ENCODE results near the gene ONECUT3.

DNA sequence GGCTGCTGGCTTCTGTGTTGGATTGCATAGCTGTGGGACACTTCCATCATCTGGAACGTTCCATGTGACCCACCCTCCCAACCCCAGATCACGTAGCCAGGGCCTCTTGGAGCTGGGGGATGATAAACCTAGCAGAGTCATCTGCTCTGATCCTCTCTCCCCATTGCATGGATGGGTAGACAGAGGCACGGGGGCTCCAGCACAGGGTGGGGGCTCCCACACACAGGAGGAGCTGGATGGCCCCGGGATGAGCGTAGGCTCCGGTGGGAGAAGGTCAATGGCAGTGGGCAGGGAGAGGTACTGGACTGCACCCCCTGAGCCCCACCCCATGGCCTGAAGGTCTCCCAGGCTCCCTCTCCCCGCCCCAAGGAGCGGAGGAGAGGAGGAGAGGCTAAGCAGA is 33.4 kb downstream of the ONECUT3 start:
- TF ChIP-seq POLR2A (IDR thresholded peaks at IDR 0.05), result no peak
- TF ChIP-seq, protein P1, sequence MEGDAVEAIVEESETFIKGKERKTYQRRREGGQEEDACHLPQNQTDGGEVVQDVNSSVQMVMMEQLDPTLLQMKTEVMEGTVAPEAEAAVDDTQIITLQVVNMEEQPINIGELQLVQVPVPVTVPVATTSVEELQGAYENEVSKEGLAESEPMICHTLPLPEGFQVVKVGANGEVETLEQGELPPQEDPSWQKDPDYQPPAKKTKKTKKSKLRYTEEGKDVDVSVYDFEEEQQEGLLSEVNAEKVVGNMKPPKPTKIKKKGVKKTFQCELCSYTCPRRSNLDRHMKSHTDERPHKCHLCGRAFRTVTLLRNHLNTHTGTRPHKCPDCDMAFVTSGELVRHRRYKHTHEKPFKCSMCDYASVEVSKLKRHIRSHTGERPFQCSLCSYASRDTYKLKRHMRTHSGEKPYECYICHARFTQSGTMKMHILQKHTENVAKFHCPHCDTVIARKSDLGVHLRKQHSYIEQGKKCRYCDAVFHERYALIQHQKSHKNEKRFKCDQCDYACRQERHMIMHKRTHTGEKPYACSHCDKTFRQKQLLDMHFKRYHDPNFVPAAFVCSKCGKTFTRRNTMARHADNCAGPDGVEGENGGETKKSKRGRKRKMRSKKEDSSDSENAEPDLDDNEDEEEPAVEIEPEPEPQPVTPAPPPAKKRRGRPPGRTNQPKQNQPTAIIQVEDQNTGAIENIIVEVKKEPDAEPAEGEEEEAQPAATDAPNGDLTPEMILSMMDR (IDR thresholded peaks at IDR 0.05), result no peak
- TF ChIP-seq EP300 (IDR thresholded peaks at IDR 0.05), result no peak
